Endothelial cell of umbilical vein (primary cell): ENCODE results near the gene SLC35D1. TPM values are rescaled to one million over a fixed set of nuclear protein-coding genes. Genes with fewer than 3 reads are reported as not detected.

Experiments used
- BruUV-seq: library from RNA; stranded (reverse); fragments of 400-500 nt; replicated peaks from 2 replicates; lab custom pipeline; 2021; lab: Mats Ljungman, UMichigan
- CTCF ChIA-PET: fragments of 300-600, 350-600 bp; sonication (Branson Sonifier 250); formaldehyde crosslinking; loops from one replicate; lab custom pipeline; 2021; ENCODE audit warnings: antibody characterized with exemption, inconsistent platforms; lab: Charles Lee
- POLR2A ChIA-PET: fragments of 300-600, 350-600 bp; sonication (Branson Sonifier 250); formaldehyde crosslinking; loops from one replicate; lab custom pipeline; 2021; ENCODE audit warnings: antibody characterized with exemption, inconsistent platforms; lab: Charles Lee
- DNase-seq: peaks from one replicate; pipeline ENCODE4 v3.0.0-alpha.2; 2011; ENCODE audit warnings: low read depth, low spot score
- FAIRE-seq: peaks from 2 replicates; lab custom pipeline; 2011; peaks lifted over from hg19 to GRCh38; lab: Jason Lieb, UNC
- H2AFZ ChIP-seq: 2 replicates; pipeline ENCODE4 v1.6.0; 2012; ENCODE audit warnings: low read depth, low read length, control low read depth, inconsistent platforms
- H3K27ac ChIP-seq: 2 replicates; pipeline ENCODE4 v1.5.1; 2011; ENCODE audit warnings: low read depth, mild to moderate bottlenecking, control low read depth, low read length, moderate library complexity; ENCODE audit not compliant: insufficient read depth
- H3K27me3 ChIP-seq, 2 experiments: 2 replicates each; pipeline versions ENCODE4 v1.6.0 to v1.6.1; 2011; ENCODE audit warnings: low read length in 2 of 2, mixed read lengths in 1 of 2; ENCODE audit not compliant: control insufficient read depth in 2 of 2, insufficient read depth in 2 of 2
- H3K36me3 ChIP-seq, 2 experiments: 2 replicates in 1 of 2; 3 replicates in 1 of 2; pipeline ENCODE4 v1.5.1; 2011; ENCODE audit warnings: low read length in 2 of 2, mild to moderate bottlenecking in 1 of 2, moderate library complexity in 1 of 2; ENCODE audit not compliant: control insufficient read depth in 2 of 2, insufficient read depth in 2 of 2; ENCODE audit errors: extremely low read depth in 1 of 2
- H3K4me1 ChIP-seq: 3 replicates; pipeline ENCODE4 v1.5.1; 2011; ENCODE audit warnings: mild to moderate bottlenecking, low read length; ENCODE audit not compliant: control insufficient read depth, insufficient read depth; ENCODE audit errors: extremely low read depth
- H3K4me2 ChIP-seq: 2 replicates; pipeline ENCODE4 v1.6.1; 2011; ENCODE audit warnings: low read length, control low read depth, mixed read lengths; ENCODE audit not compliant: insufficient read depth
- H3K4me3 ChIP-seq, 3 experiments: fragments of 200-600 bp in 1 of 3; sonication (generic), shearing (Covaris generic) in 1 of 3; replicated peaks in 1 of 3; 2 replicates each; pipeline ENCODE4 v1.5.1; 2011 to 2016; ENCODE audit warnings: control low read depth in 3 of 3, low read length in 3 of 3, mild to moderate bottlenecking in 2 of 3, inconsistent platforms in 1 of 3, low read depth in 1 of 3, moderate library complexity in 1 of 3; ENCODE audit not compliant: insufficient read depth in 1 of 3
- H3K79me2 ChIP-seq: 2 replicates; pipeline ENCODE4 v1.6.0; 2012; ENCODE audit warnings: low read length, inconsistent platforms; ENCODE audit not compliant: control insufficient read depth, insufficient read depth
- H3K9ac ChIP-seq: replicated peaks from 2 replicates; pipeline ENCODE3; 2011; ENCODE audit warnings: low read length, control low read depth; ENCODE audit not compliant: insufficient read depth; ENCODE audit errors: extremely low read depth
- H3K9me1 ChIP-seq: replicated peaks from 3 replicates; pipeline ENCODE4 v1.6.0; 2011; ENCODE audit warnings: mild to moderate bottlenecking, low read length; ENCODE audit not compliant: control insufficient read depth, insufficient read depth; ENCODE audit errors: extremely low read depth
- H3K9me3 ChIP-seq: replicated peaks from 2 replicates; pipeline ENCODE4 v1.5.1; 2012; ENCODE audit warnings: low read length, inconsistent platforms; ENCODE audit not compliant: control insufficient read depth, insufficient read depth
- H4K20me1 ChIP-seq: replicated peaks from 2 replicates; pipeline ENCODE3; 2011; ENCODE audit warnings: mild to moderate bottlenecking, low read length; ENCODE audit not compliant: control insufficient read depth, insufficient read depth; ENCODE audit errors: extremely low read depth
- CTCF ChIP-seq, 2 donors: IDR thresholded peaks; 1 replicate in 1 of 2; 2 replicates in 1 of 2; pipeline ENCODE4 v1.5.1; 2011; ENCODE audit warnings: low read length in 2 of 2, mild to moderate bottlenecking in 2 of 2, moderate library complexity in 2 of 2, control low read depth in 1 of 2, inconsistent platforms in 1 of 2, low read depth in 1 of 2; ENCODE audit not compliant: insufficient read depth in 1 of 2; ENCODE audit errors: extremely low read depth in 1 of 2
- EZH2 ChIP-seq: IDR thresholded peaks from 2 replicates; pipeline ENCODE4 v1.6.1; 2012; ENCODE audit warnings: borderline replicate concordance, low read depth, mild to moderate bottlenecking, moderate library complexity, low read length, inconsistent platforms; ENCODE audit not compliant: severe bottlenecking
- FOS ChIP-seq: IDR thresholded peaks from 2 replicates; pipeline ENCODE4 v1.6.1; 2011; ENCODE audit warnings: mild to moderate bottlenecking, low read length, moderate library complexity, borderline replicate concordance; ENCODE audit not compliant: insufficient read depth
- GATA2 ChIP-seq: IDR thresholded peaks from 2 replicates; pipeline ENCODE4 v1.7.0; 2011; ENCODE audit warnings: low read depth, mild to moderate bottlenecking, moderate library complexity, mixed read lengths, low read length; ENCODE audit not compliant: insufficient read length, insufficient read depth
- JUN ChIP-seq: IDR thresholded peaks from 2 replicates; pipeline ENCODE4 v1.6.1; 2011; ENCODE audit warnings: borderline replicate concordance, low read depth; ENCODE audit not compliant: insufficient read length, insufficient read depth
- POLR2A ChIP-seq: IDR thresholded peaks from 2 replicates; pipeline ENCODE4 v1.6.1; 2012; ENCODE audit warnings: low read depth, mild to moderate bottlenecking, control low read depth, low read length
- POLR2AphosphoS5 ChIP-seq: IDR thresholded peaks from 2 replicates; pipeline ENCODE4 v1.6.1; 2012; ENCODE audit warnings: low read depth, mild to moderate bottlenecking, control low read depth, low read length, moderate library complexity; ENCODE audit not compliant: insufficient read depth
- dilution Hi-C: fragments of 300-500 bp; cut with MboI; formaldehyde crosslinking; loops from one replicate; pipeline ENCODE4 v1.15.0; 2019; ENCODE audit warnings: low sequenced_read_pairs; ENCODE audit not compliant: extremely low pct_ligation_motif_present
- intact Hi-C: fragments of 100-400 bp; cut with micrococcal nuclease; formaldehyde crosslinking; loops from one replicate; pipeline ENCODE4 v1.10.0; 2022
- polyA plus RNA-seq, 4 experiments: library from polyadenylated mRNA; depleted of rRNA in 3 of 4; stranded (reverse) in 3 of 4; unstranded in 1 of 4; fragments of >200 nt; gene quantifications; 2 replicates each; pipeline versions ENCODE4 v1.2.1 to v1.2.3, GENCODE V29; 2011 to 2012; ENCODE audit warnings: missing spikeins in 1 of 4
- total RNA-seq: library from RNA; stranded (reverse); gene quantifications from 2 replicates; pipeline ENCODE4 v1.2.3, GENCODE V29; 2021

Gene SLC35D1
- total and polyA plus RNA-seq, 2 donors (not counting 3 experiments of a cell fraction or from before 2014, with no cell fraction given) = 3.5 to 6.6 TPM

DNA sequence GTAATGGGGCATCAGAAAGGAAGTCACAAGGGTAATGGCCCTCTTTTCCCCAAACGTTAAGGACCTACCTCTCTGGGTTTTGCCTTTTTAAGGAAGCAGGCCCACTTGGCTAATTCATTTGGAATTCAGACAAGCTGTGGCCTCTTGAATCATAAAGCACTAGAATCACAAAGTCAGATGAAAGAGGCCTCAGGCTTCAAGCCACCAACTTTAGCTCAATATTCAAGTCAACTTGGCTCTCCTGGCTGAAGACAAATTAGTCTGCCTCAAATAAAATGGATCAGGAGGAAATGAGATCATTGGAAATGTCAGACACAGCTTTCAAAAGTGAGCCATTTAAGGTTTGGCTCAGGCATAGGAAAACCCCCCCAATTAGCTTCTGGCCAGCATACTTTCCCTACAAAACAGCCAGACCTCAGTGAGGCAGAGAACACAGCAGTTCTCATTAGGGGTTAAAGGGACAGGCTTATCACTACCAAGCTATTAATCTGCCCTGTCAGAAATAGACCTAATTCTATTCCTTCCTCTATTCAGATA, 34.3 kb downstream of the SLC35D1 start:
- DNase-seq (peak; percentile 87), FAIRE-seq (peak; percentile 63)
- Histone ChIP-seq H4K20me1 (no peaks in the 10 kb centered on the region), H3K27me3 (no peaks in the 10 kb centered on the region), H3K27ac (peak overlapping the region; percentile 59), H3K9ac (no peak overlapping the region), H3K4me1 (peaks cover 18% of the 10 kb centered on the region), H3K9me3 (no peaks in the 10 kb centered on the region), H3K79me2 (no peaks in the 10 kb centered on the region), H3K36me3 (peaks cover 0 to 3% of the 10 kb centered on the region in 2 experiments), H3K9me1 (no peaks in the 10 kb centered on the region), H2AFZ (no peak overlapping the region), H3K4me2 (peak overlapping the region; percentile 35), H3K4me3 (no peak overlapping the region)
- POLR2A ChIA-PET = interaction anchor here (1.8 kb wide), 1 partner anchor 33 kb away, joined by 5 read pairs; no protein-coding TSS in a partner anchor
- peak; percentile 36 for TF ChIP-seq JUN
- TF ChIP-seq FOS = no peak
- no peak for TF ChIP-seq GATA2
- TF ChIP-seq CTCF (IDR thresholded peaks at IDR 0.05; ENCODE audit: extremely low read depth in 1 of 2, insufficient read depth in 1 of 2, low read depth in 1 of 2, low read length in 2 of 2) = no peak
- no peak for TF ChIP-seq EZH2
- TF ChIP-seq POLR2AphosphoS5 = no peak
- no peak for TF ChIP-seq POLR2A
- intact Hi-C loops = no loop called here
- dilution Hi-C loops = no loop called here
- CTCF ChIA-PET = interaction anchor here (0.8 to 4.1 kb wide), 9 partner anchors 9 to 194 kb away, joined by 3 to 23 read pairs (median 3); partner anchors contain the start of gene SLC35D1
- no TSS peak for BruUV-seq
